ENCODE measurements around the gene NUMB. TPM values are rescaled to one million over a fixed set of nuclear protein-coding genes. Genes with fewer than 3 reads are reported as not detected.
"Not testable (repeated sequence)": the region's sequence is repeated elsewhere in the genome, so short reads cannot be mapped to it uniquely, and the experiment has no call there.

The NUMB gene
- total and polyA plus RNA-seq, 2 of the 13 experiments (the other 11 are each of a cell fraction or from before 2014, with no cell fraction given), result 20.3 to 71.1 TPM

GRCh38 chr14:73418227-73418626 lies 40.1 kb downstream of the NUMB start (continued):
- no peak for TF ChIP-seq ZNF12 (CRISPR knock-in tag; IDR thresholded peaks at IDR 0.05)
- no peak for TF ChIP-seq HNRNPK (IDR thresholded peaks at IDR 0.05; ENCODE audit: low read depth, low read length, poor library complexity, severe bottlenecking)
- no peak for TF ChIP-seq ZNF512B (CRISPR knock-in tag; IDR thresholded peaks at IDR 0.05; ENCODE audit: borderline replicate concordance)
- TF ChIP-seq ZNF124 (CRISPR knock-in tag; IDR thresholded peaks at IDR 0.05), result no peak
- no peak for TF ChIP-seq ZMYM4 (CRISPR knock-in tag; IDR thresholded peaks at IDR 0.05)
- no peak for TF ChIP-seq ZNF230 (CRISPR knock-in tag; IDR thresholded peaks at IDR 0.05)
- no peak for TF ChIP-seq TCF7 (IDR thresholded peaks at IDR 0.05; ENCODE audit: low read depth)

- peaks cover 4 to 14% of the 10 kb centered on the region in 2 experiments for H3K36me3 ChIP-seq (replicated peaks in 1 of 2; ENCODE audit: control insufficient read depth in 1 of 2, insufficient read depth in 2 of 2, low read length in 2 of 2)
- H3K9me3 ChIP-seq (ENCODE audit: low read length); H3K4me3 ChIP-seq (replicated peaks in 1 of 3; ENCODE audit: insufficient read depth in 1 of 3, low read depth in 2 of 3, low read length in 3 of 3); H3K4me2 ChIP-seq (ENCODE audit: low read depth, low read length); ATAC-seq; H3K27ac ChIP-seq (ENCODE audit: extremely low read length, insufficient read depth, low read length); BruUV-seq (replicated peaks); H3K9ac ChIP-seq (ENCODE audit: insufficient read depth, low read depth, low read length); H3K27me3 ChIP-seq (ENCODE audit: control insufficient read depth in 1 of 2, insufficient read depth in 2 of 2, low read length in 2 of 2); H2AFZ ChIP-seq (ENCODE audit: low read length); CTCF ChIA-PET (ENCODE audit: low intra/inter-chr PET ratio, low total read pairs); POLR2A ChIA-PET; H3K79me2 ChIP-seq (ENCODE audit: insufficient read depth, low read length); intact Hi-C loops (cut with micrococcal nuclease; ENCODE audit: unreplicated experiment); H4K20me1 ChIP-seq (ENCODE audit: insufficient read depth, low read length); DNase-seq (ENCODE audit: low spot score); FAIRE-seq; in situ Hi-C loops (cut with HindIII; ENCODE audit: extremely low pct_ligation_motif_present, low pct_unique_long_range_greater_than_20kb); H3K4me1 ChIP-seq (ENCODE audit: insufficient read depth, low read length): not testable (repeated sequence)
- WGBS (ENCODE audit: low lambda C conversion rate), result 88% methylated on average over 3 of the region's 3 CpGs
Observed at GRCh38 chr14:73406248-73406647, 52.1 kb downstream of the NUMB start.
